Stimulated activated CD8-positive, alpha-beta memory T cell treated with anti-CD3 and anti-CD28 coated beads, Interleukin-7, amount 100 ng/mL, for 1 hour (primary cell): ENCODE measurements around the gene SOX13.
"Not testable (repeated sequence)": the region's sequence is repeated elsewhere in the genome, so short reads cannot be mapped to it uniquely, and the experiment has no call there.

Experiments used
- DNase-seq, 2 donors: peaks; one replicate each; pipeline ENCODE4 v3.0.0-alpha.2; 2020; ENCODE audit warnings: low read depth in 2 of 2

The SOX13 gene

GRCh38 chr1:204072931-204073836 lies at the start of gene SOX13:
Gene SOX13 (plus strand): TSS chr1:204073115. CDS start chr1:204112916, 39,801 bp downstream.
- peak in 1 of 2 donors; percentile 7 for DNase-seq

DNA sequence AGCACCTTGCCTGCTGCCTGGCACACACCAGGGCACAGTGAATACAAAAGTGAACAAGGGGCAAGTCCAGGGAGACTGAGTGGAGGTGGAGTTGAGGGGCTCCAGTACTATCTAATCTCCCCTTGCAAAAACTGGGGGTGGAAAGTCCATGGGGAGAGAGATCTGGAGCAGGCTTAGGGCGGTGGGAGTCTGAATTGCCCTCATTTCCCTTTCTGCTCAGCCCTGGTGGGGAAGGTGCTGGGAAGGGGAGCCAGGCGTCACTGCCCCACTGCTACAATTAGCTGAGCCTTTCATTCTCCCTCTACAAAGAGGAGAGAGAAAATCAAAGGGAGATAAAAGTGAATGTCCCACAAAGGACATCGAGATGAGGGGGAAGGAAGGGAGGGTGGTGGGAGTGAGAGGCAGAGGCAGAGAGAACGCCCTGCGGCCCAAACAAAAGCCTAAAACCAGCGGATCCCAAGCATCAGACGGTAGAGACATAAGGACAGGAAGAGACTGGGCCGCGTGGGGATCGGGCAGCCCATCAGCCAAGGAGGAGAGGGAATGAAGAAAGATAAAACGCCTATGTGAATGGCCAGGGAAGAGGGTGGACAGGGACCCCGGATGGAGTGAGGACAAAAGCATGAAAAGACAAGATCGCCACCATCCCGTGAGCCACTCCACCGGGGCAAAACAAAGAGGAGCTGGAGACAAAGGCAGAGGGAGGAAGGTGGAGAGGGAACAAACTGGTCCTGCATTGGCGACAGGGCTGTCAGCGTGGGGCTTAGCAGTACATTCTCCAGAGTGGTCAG lies 46.8 kb upstream of the SOX13 start:
- no peak for DNase-seq

DNA sequence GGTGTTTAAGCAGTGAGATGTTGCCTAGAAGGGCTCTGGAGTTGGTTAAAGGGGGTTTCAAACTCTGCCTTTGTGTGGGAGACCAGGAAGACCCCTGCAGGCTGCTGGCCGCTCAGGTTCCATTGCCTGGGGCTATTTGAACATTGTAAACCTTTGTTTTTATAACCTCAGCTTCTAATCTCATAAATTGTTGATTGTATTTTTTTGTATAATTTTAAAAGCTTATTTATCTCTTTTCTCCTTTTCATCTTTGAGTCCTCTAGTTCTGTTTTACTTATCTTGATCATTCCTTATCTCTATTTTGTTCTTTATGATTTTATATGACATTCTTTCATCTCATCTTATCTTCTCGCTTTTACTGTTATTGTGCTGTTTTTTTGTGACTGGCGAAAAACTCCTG lies 45.5 kb upstream of the SOX13 start:
- no peak for DNase-seq

DNA sequence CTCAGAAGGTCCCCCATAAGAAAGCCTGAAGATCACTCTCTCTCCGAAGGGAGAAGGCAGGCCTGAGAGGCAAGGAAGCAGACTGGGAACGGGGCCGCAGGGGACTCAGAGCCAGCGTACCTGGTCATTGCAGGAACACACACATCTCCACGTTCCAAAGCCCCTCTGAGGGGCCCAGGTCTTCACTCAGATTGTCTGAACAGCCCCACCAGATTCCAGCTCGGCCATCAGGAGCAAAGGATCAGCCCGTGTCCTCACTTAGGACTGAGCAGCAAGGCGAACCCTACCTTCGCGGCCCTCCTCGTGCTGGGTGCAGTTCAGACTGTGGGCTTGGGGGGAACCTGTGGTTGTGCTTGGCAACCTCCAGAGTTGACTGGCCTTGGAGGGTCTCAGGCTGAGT lies 43.9 kb upstream of the SOX13 start:
- no peak for DNase-seq

- no peak for DNase-seq
Measured at GRCh38 chr1:204031098-204031710, 41.7 kb upstream of the SOX13 start.

DNA sequence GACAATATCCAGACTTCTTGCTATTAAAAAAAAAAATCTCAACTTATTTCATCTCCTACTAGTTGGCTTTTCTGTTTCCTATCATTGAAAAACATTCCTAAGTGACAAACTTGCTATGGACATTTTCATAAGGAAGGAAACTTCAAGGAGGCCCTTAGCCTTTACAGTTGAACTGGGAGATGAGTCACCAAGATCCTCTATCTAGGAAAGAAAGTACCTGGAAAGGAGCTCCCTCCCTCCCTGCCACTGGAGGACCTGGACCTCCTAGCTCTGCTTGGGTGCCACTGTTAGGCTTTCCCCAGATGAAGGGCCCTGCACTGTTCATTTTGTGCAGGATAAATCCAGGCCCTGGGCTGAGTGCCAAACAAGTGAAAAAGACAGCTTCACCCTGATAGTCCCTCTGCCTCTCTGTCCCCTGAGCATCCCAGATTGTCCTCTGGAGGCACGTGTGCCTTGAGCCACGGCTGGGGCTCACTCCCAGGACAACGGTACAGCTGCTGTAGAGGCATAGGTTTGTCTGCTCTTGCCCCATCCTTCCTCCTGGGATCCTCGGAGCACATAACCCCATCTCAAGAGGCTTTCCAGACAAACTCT lies 40.2 kb upstream of the SOX13 start:
- no peak for DNase-seq

- DNase-seq, result no peak
Measured at GRCh38 chr1:204033306-204033705, 39.6 kb upstream of the SOX13 start.

GRCh38 chr1:204036882-204037655 lies 35.8 kb upstream of the SOX13 start:
- no peak for DNase-seq

- DNase-seq, result no peak
Measured at GRCh38 chr1:204041232-204041767, 31.6 kb upstream of the SOX13 start.

DNA sequence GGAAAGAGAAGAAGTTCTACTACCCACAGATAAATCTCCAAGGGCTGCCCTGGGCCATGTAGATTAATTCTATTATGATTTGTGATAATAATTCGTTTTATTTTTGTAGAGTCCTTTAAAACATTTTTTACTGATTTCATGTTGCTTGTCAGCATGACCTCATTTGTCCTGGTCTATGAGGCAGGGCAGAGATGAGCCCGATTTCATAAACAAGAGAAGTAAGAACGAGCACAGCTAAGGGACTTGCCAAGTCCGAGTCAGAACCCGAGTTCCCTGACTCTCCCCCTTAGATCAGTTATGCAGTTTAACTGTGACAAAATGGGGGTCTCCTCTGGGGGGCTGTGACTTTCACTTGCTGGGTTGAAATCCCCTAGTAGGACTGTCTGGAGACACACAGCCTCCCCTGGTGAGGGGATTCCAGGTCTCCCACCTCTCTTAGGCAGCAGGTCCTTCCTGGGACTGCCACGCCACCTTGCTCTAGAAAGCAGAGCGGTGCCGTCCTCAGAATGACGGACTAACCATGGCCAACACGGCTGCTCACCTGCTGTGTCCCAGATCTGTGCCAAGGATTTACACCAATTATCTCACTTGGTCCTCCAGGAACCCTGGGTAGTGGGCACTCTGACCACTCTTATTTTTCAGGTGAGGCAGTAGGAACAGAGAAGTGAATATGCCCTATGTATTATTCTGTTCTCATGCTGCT lies 31.0 kb upstream of the SOX13 start:
- DNase-seq, result no peak

DNA sequence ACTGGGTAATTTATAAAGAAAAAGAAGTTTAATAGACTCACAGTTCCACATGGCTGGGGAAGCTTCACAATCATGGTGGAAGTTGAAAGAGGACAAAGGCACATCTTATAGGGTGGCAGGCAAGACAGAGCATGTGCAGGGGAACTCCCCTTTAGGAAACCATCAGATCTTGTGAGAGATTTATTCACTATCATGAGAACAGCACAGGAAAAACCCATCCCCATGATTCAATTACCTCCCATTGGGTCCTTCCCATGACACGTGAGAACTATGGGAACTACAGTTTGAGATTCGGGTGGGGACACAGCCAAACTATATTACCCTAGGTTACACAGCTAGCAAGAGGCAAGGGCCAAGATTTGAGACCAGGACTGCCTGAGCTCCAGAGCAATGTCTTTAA lies 30.4 kb upstream of the SOX13 start:
- no peak for DNase-seq

- DNase-seq, result no peak
Measured at GRCh38 chr1:204043680-204044079, 29.2 kb upstream of the SOX13 start.

GRCh38 chr1:204044448-204044847 lies 28.5 kb upstream of the SOX13 start:
- DNase-seq, result no peak

- DNase-seq, result no peak
Measured at GRCh38 chr1:204045430-204045829, 27.5 kb upstream of the SOX13 start.

GRCh38 chr1:204046346-204046745 lies 26.6 kb upstream of the SOX13 start:
- DNase-seq, result no peak

DNA sequence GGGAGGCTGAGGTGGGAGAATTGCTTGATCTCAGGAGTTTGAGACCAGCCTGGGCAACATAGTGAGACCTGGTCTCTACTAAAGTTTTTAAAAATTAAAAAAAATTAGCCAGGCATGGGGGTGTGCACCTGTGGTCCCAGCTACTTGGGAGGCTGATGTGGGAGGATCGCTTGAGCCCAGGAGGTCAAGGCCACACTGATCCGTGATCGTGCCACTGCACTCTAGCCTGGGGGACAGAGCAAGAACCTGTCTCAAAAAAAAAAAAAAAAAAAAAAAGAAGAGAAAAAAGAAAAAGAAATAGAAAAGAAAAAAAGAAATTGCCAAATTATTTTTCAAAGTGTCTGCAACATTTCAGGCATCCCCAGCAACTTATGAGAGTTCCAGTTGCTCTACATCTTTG lies 24.1 kb upstream of the SOX13 start:
- not testable (repeated sequence) for DNase-seq

GRCh38 chr1:204051258-204051657 lies 21.7 kb upstream of the SOX13 start:
- DNase-seq, result no peak

- DNase-seq, result no peak
Measured at GRCh38 chr1:204051718-204052117, 21.2 kb upstream of the SOX13 start.

DNA sequence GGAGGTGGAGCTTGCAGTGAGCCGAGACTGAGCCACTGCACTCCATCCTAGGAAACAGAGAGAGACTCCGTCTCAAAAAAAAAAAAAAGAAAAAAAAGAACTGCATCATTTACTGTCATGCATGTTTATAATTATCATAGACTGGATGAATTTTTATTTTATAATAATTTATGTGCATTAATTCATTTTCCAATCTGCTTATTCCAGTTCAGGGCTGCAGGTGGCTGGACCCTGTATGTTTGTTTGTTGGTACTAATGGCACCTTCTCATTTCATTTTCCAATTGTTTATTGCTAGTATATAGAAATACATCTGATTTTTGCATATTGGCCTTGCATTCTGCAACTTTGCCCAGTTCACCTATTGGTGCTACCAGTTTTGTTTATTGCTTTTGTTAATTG lies 19.0 kb upstream of the SOX13 start:
- DNase-seq, result no peak

- DNase-seq, result no peak
Measured at GRCh38 chr1:204059970-204060369, 12.9 kb upstream of the SOX13 start.
